Kidney epithelial cell (primary cell): ENCODE measurements around the gene CLCN1. TPM values are rescaled to one million over a fixed set of nuclear protein-coding genes. Genes with fewer than 3 reads are reported as not detected.

Experiments
- DNase-seq: peaks from one replicate; pipeline ENCODE4 v3.0.0-alpha.2; 2010; ENCODE audit warnings: low read depth
- H3K27me3 ChIP-seq: 2 replicates; pipeline ENCODE4 v1.6.0; 2011; ENCODE audit warnings: low read length; ENCODE audit not compliant: control insufficient read depth, insufficient read depth
- H3K36me3 ChIP-seq: 2 replicates; pipeline ENCODE4 v1.5.1; 2011; ENCODE audit warnings: low read length; ENCODE audit not compliant: control insufficient read depth, insufficient read depth
- H3K4me3 ChIP-seq: 2 replicates; pipeline ENCODE4 v1.5.1; 2011; ENCODE audit warnings: low read depth, mild to moderate bottlenecking, control low read depth, low read length
- CTCF ChIP-seq: IDR thresholded peaks from 2 replicates; pipeline ENCODE4 v1.5.1; 2011; ENCODE audit warnings: mild to moderate bottlenecking, moderate library complexity, low read length, control low read depth, inconsistent platforms; ENCODE audit not compliant: insufficient read depth, poor library complexity, severe bottlenecking
- total RNA-seq: library from RNA; depleted of rRNA; stranded (reverse); fragments of >200 nt; gene quantifications from 2 replicates; pipeline ENCODE4 v1.2.3, GENCODE V29; 2015

Gene CLCN1
- total RNA-seq, 1 donor from 2014 or later, result not detected

- TF ChIP-seq CTCF, result no peak
- Histone ChIP-seq H3K4me3 (no peak overlapping the region), H3K36me3 (no peaks in the 10 kb centered on the region), H3K27me3 (peaks cover 19% of the 10 kb centered on the region)
- DNase-seq, result no peak
These were observed 40.6 kb downstream of the CLCN1 start for GRCh38 chr7:143356414-143357050.

GRCh38 chr7:143358626-143359025, 42.7 kb downstream of the CLCN1 start:
- TF ChIP-seq CTCF, result no peak
- no peaks in the 10 kb centered on the region for H3K36me3 ChIP-seq
- no peak for DNase-seq
- no peak overlapping the region for H3K4me3 ChIP-seq
- peaks cover 37% of the 10 kb centered on the region for H3K27me3 ChIP-seq

GRCh38 chr7:143359771-143360353, 44.0 kb downstream of the CLCN1 start:
- DNase-seq, result no peak
- H3K4me3 ChIP-seq, result no peak overlapping the region
- TF ChIP-seq CTCF, result no peak
- no peaks in the 10 kb centered on the region for H3K36me3 ChIP-seq
- H3K27me3 ChIP-seq, result peaks cover 38% of the 10 kb centered on the region

- DNase-seq, result no peak
- no peak overlapping the region for H3K4me3 ChIP-seq
- TF ChIP-seq CTCF, result no peak
- no peaks in the 10 kb centered on the region for H3K36me3 ChIP-seq
- peaks cover 38% of the 10 kb centered on the region for H3K27me3 ChIP-seq
These were observed 45.1 kb downstream of the CLCN1 start for GRCh38 chr7:143360788-143361551.

- Histone ChIP-seq H3K4me3 (peak overlapping the region; percentile 43), H3K27me3 (peaks cover 38% of the 10 kb centered on the region), H3K36me3 (no peaks in the 10 kb centered on the region)
- no peak for TF ChIP-seq CTCF
- DNase-seq, result no peak
These were observed 45.7 kb downstream of the CLCN1 start for GRCh38 chr7:143361552-143362130.
